Measurements from ENCODE around the gene AFAP1. TPM values are rescaled to one million over a fixed set of nuclear protein-coding genes. Genes with fewer than 3 reads are reported as not detected.

The AFAP1 gene
- total RNA-seq, 1 experiment from 2014 or later, result 94.7 TPM

DNA sequence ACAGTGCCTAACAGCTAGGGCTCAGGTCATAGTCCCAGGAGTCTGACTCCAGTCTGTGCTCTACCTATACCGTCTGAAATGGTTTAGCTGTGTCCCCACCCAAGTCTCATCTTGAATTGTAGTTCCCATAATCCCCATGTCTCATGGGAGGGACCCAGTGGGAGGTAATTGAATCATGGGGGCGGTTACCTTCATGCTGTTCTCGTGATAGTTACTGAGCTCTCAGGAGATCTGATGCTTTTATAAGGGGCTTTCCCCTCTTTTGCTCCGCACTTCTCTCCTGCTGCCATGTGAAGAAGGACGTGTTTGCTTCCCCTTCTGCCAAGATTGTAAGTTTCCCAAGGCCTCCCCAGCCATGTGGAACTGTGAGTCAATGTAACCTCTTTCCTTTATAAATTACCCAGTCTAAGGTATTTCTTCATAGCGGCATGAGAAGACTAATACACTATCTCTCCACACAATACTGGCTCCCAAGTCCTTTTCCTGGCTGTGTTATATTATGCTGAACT is 110.8 kb downstream of the AFAP1 start:
- no peak; the same call in 1 of the 2 replicates for ATAC-seq
- in situ Hi-C loops (cut with HindIII; ENCODE audit: low pct_unique_long_range_greater_than_20kb, low sequenced_read_pairs) (no loop called here), intact Hi-C loops (cut with micrococcal nuclease; ENCODE audit: unreplicated experiment) (no loop called here)
- DNase-seq (ENCODE audit: low read depth, low spot score), result no peak
- H3K4me3 ChIP-seq (ENCODE audit: low read depth in 2 of 2, low read length in 2 of 2), result no peak overlapping the region
- peaks cover 7% of the 10 kb centered on the region; the same call in 1 of the 2 replicates for H3K4me1 ChIP-seq (ENCODE audit: control insufficient read depth, insufficient read depth, low read length)
- ChIA-PET POLR2A (no interaction called here), CTCF (no interaction called here)
- no peaks in the 10 kb centered on the region for H3K9me3 ChIP-seq (ENCODE audit: control insufficient read depth, insufficient read depth, low read depth, low read length)
- TF ChIP-seq, protein P1, sequence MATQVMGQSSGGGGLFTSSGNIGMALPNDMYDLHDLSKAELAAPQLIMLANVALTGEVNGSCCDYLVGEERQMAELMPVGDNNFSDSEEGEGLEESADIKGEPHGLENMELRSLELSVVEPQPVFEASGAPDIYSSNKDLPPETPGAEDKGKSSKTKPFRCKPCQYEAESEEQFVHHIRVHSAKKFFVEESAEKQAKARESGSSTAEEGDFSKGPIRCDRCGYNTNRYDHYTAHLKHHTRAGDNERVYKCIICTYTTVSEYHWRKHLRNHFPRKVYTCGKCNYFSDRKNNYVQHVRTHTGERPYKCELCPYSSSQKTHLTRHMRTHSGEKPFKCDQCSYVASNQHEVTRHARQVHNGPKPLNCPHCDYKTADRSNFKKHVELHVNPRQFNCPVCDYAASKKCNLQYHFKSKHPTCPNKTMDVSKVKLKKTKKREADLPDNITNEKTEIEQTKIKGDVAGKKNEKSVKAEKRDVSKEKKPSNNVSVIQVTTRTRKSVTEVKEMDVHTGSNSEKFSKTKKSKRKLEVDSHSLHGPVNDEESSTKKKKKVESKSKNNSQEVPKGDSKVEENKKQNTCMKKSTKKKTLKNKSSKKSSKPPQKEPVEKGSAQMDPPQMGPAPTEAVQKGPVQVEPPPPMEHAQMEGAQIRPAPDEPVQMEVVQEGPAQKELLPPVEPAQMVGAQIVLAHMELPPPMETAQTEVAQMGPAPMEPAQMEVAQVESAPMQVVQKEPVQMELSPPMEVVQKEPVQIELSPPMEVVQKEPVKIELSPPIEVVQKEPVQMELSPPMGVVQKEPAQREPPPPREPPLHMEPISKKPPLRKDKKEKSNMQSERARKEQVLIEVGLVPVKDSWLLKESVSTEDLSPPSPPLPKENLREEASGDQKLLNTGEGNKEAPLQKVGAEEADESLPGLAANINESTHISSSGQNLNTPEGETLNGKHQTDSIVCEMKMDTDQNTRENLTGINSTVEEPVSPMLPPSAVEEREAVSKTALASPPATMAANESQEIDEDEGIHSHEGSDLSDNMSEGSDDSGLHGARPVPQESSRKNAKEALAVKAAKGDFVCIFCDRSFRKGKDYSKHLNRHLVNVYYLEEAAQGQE (IDR thresholded peaks at IDR 0.05; ENCODE audit: insufficient read depth in 1 of 2, low read depth in 2 of 2, low read length in 1 of 2), result no peak
- no peak for TF ChIP-seq POLR2AphosphoS5 (IDR thresholded peaks at IDR 0.05; ENCODE audit: low read depth, low read length)
- TF ChIP-seq, protein P2, sequence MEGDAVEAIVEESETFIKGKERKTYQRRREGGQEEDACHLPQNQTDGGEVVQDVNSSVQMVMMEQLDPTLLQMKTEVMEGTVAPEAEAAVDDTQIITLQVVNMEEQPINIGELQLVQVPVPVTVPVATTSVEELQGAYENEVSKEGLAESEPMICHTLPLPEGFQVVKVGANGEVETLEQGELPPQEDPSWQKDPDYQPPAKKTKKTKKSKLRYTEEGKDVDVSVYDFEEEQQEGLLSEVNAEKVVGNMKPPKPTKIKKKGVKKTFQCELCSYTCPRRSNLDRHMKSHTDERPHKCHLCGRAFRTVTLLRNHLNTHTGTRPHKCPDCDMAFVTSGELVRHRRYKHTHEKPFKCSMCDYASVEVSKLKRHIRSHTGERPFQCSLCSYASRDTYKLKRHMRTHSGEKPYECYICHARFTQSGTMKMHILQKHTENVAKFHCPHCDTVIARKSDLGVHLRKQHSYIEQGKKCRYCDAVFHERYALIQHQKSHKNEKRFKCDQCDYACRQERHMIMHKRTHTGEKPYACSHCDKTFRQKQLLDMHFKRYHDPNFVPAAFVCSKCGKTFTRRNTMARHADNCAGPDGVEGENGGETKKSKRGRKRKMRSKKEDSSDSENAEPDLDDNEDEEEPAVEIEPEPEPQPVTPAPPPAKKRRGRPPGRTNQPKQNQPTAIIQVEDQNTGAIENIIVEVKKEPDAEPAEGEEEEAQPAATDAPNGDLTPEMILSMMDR (IDR thresholded peaks at IDR 0.05), result no peak
- TF ChIP-seq TCF7L2 (IDR thresholded peaks at IDR 0.05; ENCODE audit: low read depth, low read length), result no peak
- TF ChIP-seq SIN3A (IDR thresholded peaks at IDR 0.05; ENCODE audit: borderline replicate concordance, insufficient read depth, low read depth, low read length), result no peak
- no peaks in the 10 kb centered on the region for H3K27me3 ChIP-seq (ENCODE audit: control insufficient read depth, insufficient read depth, low read length)
- no peak overlapping the region for H3K27ac ChIP-seq (ENCODE audit: low read length)
- no TSS peak for BruUV-seq (replicated peaks)
- H3K36me3 ChIP-seq (ENCODE audit: control insufficient read depth, insufficient read depth, low read length), result peaks cover 29% of the 10 kb centered on the region

DNA sequence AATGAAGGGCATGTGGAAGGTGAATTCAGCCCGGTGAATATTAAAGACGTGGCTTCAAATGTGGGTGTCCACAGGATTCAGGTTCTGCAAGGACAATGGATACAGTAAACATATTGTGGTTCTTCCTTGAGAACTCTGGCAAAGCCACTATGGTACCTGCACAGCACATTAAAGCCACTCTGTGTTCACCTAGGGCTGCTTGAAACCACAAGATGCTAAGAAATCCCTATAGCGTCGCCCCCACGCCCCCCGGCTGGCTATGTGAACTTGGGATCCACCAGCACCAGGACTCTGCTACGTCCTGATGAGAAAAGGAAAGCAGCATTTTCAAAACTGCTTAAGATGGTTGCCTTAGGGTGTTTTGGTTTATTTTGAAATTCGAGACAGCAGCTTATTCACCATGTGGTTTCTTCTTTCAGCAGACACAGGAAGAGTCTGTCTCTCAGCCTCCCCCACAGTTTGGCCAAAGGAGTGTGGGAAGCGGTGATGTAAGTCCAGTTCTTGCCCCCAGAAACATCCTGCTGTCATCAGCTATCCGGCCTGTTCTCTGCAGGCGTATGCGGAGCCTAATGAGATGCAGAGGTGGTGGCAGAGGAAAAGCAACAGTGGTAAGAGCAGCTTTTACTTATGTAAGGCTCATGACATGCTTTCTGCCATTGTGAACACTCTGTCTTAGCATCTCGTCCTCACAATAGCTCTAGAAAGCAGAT is 111.5 kb downstream of the AFAP1 start:
- no peaks in the 10 kb centered on the region for H3K27me3 ChIP-seq (ENCODE audit: control insufficient read depth, insufficient read depth, low read length)
- ChIA-PET POLR2A (no interaction called here), CTCF (no interaction called here)
- in situ Hi-C loops (cut with HindIII; ENCODE audit: low pct_unique_long_range_greater_than_20kb, low sequenced_read_pairs) (no loop called here), intact Hi-C loops (cut with micrococcal nuclease; ENCODE audit: unreplicated experiment) (no loop called here)
- H3K36me3 ChIP-seq (ENCODE audit: control insufficient read depth, insufficient read depth, low read length), result peaks cover 29% of the 10 kb centered on the region
- TF ChIP-seq POLR2AphosphoS5 (IDR thresholded peaks at IDR 0.05; ENCODE audit: low read depth, low read length) (no peak), SIN3A (IDR thresholded peaks at IDR 0.05; ENCODE audit: borderline replicate concordance, insufficient read depth, low read depth, low read length) (no peak), TCF7L2 (IDR thresholded peaks at IDR 0.05; ENCODE audit: low read depth, low read length) (no peak)
- TF ChIP-seq, protein P1 (IDR thresholded peaks at IDR 0.05; ENCODE audit: insufficient read depth in 1 of 2, low read depth in 2 of 2, low read length in 1 of 2), result no peak
- TF ChIP-seq, protein P2 (IDR thresholded peaks at IDR 0.05), result no peak
- peaks cover 7% of the 10 kb centered on the region; the same call in 1 of the 2 replicates for H3K4me1 ChIP-seq (ENCODE audit: control insufficient read depth, insufficient read depth, low read length)
- no peak overlapping the region for H3K4me3 ChIP-seq (ENCODE audit: low read depth in 2 of 2, low read length in 2 of 2)
- no TSS peak for BruUV-seq (replicated peaks)
- peak; percentile 66 for ATAC-seq
- no peaks in the 10 kb centered on the region for H3K9me3 ChIP-seq (ENCODE audit: control insufficient read depth, insufficient read depth, low read depth, low read length)
- DNase-seq (ENCODE audit: low read depth, low spot score), result no peak
- no peak overlapping the region for H3K27ac ChIP-seq (ENCODE audit: low read length)
